Astrocyte of the spinal cord (primary cell): Measurements from ENCODE around the gene FADD.
A peak's percentile ranks its signal among the peaks of the same experiment; 100 is the strongest.

Experiments
- DNase-seq: peaks from one replicate; pipeline ENCODE4 v3.0.0; 2011; ENCODE audit warnings: low read depth, low spot score
- H3K4me3 ChIP-seq: 2 replicates; pipeline ENCODE4 v1.5.1; 2011; ENCODE audit warnings: low read depth, mild to moderate bottlenecking, low read length, moderate library complexity
- CTCF ChIP-seq: IDR thresholded peaks from 2 replicates; pipeline ENCODE4 v1.5.1; 2012; ENCODE audit warnings: low read depth, mild to moderate bottlenecking, low read length, inconsistent platforms
- in situ Hi-C: cut with HindIII; loops from 2 replicates; pipeline ENCODE4 v1.10.0; 2017; ENCODE audit warnings: low sequenced_read_pairs

The FADD gene

GRCh38 chr11:70230151-70230839 lies 27.2 kb downstream of the FADD start:
- no peak for TF ChIP-seq CTCF
- H3K4me3 ChIP-seq = no peak overlapping the region
- in situ Hi-C loops = no loop called here
- DNase-seq = no peak

GRCh38 chr11:70230840-70231710 lies 28.0 kb downstream of the FADD start:
- H3K4me3 ChIP-seq = no peak overlapping the region
- no peak for DNase-seq
- in situ Hi-C loops = no loop called here
- TF ChIP-seq CTCF = no peak

GRCh38 chr11:70233034-70233433 lies 29.9 kb downstream of the FADD start:
- in situ Hi-C loops = no loop called here
- DNase-seq = no peak
- no peak for TF ChIP-seq CTCF

GRCh38 chr11:70233511-70233934 lies 30.4 kb downstream of the FADD start:
- H3K4me3 ChIP-seq = no peak overlapping the region
- peak; percentile 86 for DNase-seq
- no peak for TF ChIP-seq CTCF
- in situ Hi-C loops = no loop called here

More at GRCh38 chr11:70233034-70233433, 29.9 kb downstream of the FADD start:
- no peak overlapping the region for H3K4me3 ChIP-seq

GRCh38 chr11:70233962-70234361 lies 30.9 kb downstream of the FADD start:
- in situ Hi-C loops = no loop called here
- no peak for DNase-seq
- no peak for TF ChIP-seq CTCF
- H3K4me3 ChIP-seq = no peak overlapping the region

- in situ Hi-C loops = no loop called here
- no peak overlapping the region for H3K4me3 ChIP-seq
- no peak for DNase-seq
- TF ChIP-seq CTCF = no peak
Measured at GRCh38 chr11:70240337-70240736, 37.2 kb downstream of the FADD start.
